ENCODE results near the gene DDX10.

The DDX10 gene

GRCh38 chr11:108836541-108836940, 171.7 kb downstream of the DDX10 start:
- no peak for DNase-seq

- no peak for DNase-seq
These were observed 173.4 kb downstream of the DDX10 start for GRCh38 chr11:108838102-108838791.

GRCh38 chr11:108838792-108839105, 173.9 kb downstream of the DDX10 start:
- DNase-seq: no peak

GRCh38 chr11:108846009-108846408, 181.1 kb downstream of the DDX10 start:
- no peak for DNase-seq

- DNase-seq: no peak
These were observed 182.6 kb downstream of the DDX10 start for GRCh38 chr11:108847298-108847990.

- DNase-seq: no peak
These were observed 186.9 kb downstream of the DDX10 start for GRCh38 chr11:108851781-108852180.

- DNase-seq: no peak
These were observed 187.8 kb downstream of the DDX10 start for GRCh38 chr11:108852701-108853100.

GRCh38 chr11:108853151-108853550, 188.3 kb downstream of the DDX10 start:
- no peak for DNase-seq

- no peak for DNase-seq
These were observed 189.0 kb downstream of the DDX10 start for GRCh38 chr11:108853864-108854263.

- DNase-seq: no peak
These were observed 189.5 kb downstream of the DDX10 start for GRCh38 chr11:108854346-108854745.

GRCh38 chr11:108857382-108857781, 192.5 kb downstream of the DDX10 start:
- DNase-seq: no peak

- DNase-seq: no peak
These were observed 193.8 kb downstream of the DDX10 start for GRCh38 chr11:108858622-108859021.

GRCh38 chr11:108859510-108859909, 194.6 kb downstream of the DDX10 start:
- no peak for DNase-seq

- no peak for DNase-seq
These were observed 198.7 kb downstream of the DDX10 start for GRCh38 chr11:108863528-108863927.

GRCh38 chr11:108865406-108865805, 200.5 kb downstream of the DDX10 start:
- no peak for DNase-seq

GRCh38 chr11:108866781-108867180, 201.9 kb downstream of the DDX10 start:
- no peak for DNase-seq

GRCh38 chr11:108870373-108871020, 205.6 kb downstream of the DDX10 start:
- DNase-seq: no peak

GRCh38 chr11:108871152-108871551, 206.3 kb downstream of the DDX10 start:
- no peak for DNase-seq

GRCh38 chr11:108871867-108872266, 207.0 kb downstream of the DDX10 start:
- DNase-seq: no peak

GRCh38 chr11:108872781-108873291, 208.0 kb downstream of the DDX10 start:
- DNase-seq: no peak

GRCh38 chr11:108873310-108873709, 208.4 kb downstream of the DDX10 start:
- DNase-seq: no peak

- no peak for DNase-seq
These were observed 209.1 kb downstream of the DDX10 start for GRCh38 chr11:108873941-108874340.

GRCh38 chr11:108875134-108875533, 210.3 kb downstream of the DDX10 start:
- DNase-seq: peak; percentile 65

- DNase-seq: no peak
These were observed 212.3 kb downstream of the DDX10 start for GRCh38 chr11:108877178-108877577.

Measured in DMS79 treated with DMSO at 0.1 percent for 48 hours (cell line).